Limb (tissue), 2 donors: Measurements from ENCODE around the gene RALGPS1.

ENCODE experiments used
- DNase-seq, 2 donors: peaks; one replicate each; pipeline ENCODE4 v3.0.0-alpha.2; 2016; ENCODE audit errors: extremely low spot score in 2 of 2

The RALGPS1 gene

DNA sequence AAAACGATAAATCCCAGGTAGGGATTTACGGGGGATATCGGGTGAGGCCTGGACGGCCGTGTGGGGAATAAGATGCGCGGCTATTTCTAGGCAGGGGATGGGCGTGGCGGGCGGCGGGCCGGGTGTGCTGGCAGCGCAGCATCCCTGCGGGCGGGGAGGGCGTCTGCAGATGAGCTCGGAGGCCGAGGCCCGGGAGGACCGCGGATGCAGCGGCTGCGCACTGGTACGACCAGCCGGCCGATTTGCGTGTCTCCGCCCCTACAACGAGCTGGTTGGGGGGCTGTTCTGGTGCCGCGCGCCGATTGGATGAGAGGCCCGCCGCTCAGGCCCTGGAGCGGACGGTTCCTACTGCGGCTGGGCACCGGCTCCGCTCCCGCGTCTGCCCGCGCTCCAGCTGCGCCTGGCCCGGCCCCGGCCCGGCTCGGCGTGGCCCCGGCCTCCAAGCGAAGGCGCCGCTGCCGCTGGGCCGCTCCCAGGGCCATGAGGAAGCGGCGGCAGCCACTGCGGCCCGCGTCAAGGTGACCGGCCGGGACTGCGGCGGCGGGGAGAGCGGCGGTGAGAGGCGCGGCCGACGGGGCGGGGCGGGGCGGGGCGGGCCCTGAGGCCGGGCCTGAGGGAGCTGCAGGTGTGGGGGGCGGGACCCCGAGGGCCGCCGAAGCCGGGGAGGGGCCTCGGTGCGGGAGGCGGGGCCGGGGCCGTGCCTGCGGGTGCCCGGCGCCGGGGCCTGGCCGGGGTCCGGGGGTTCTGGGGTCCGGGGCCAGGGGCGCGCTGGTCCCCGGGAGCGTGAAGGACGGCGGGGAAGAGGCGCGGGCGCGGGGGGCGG is at the start of gene RALGPS1:
Gene RALGPS1 (plus strand): TSS at position 325 of the 823 bp plus-strand sequence. CDS start 47,508 bp downstream, outside the sequence.
- DNase-seq, result peak; percentile 94 to 95

GRCh38 chr9:126869368-126869767 is 45.2 kb upstream of the RALGPS1 start:
- no peak for DNase-seq

DNA sequence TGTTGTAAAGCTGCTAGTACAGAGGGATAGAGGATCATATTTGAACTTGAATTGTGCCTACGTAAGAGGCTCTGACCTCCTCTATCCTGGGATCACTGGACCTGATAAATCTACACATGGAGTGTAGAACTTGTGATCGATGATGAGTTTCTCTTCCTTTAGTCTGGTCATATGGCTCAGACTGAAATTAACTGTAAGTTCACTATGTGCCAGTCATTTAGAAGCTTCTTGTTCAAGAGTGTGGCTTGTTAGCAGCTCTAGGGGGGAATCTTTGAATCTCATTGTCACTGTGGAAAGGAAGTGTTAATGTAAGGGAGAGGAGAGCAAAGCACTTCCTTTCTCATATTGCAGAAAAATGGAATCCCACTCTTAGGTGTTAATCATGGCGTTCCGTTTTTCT is 42.1 kb upstream of the RALGPS1 start:
- no peak for DNase-seq

GRCh38 chr9:126874546-126875314 is 39.9 kb upstream of the RALGPS1 start:
- DNase-seq, result no peak

- no peak for DNase-seq
Observed at GRCh38 chr9:126875756-126876510, 38.6 kb upstream of the RALGPS1 start.

DNA sequence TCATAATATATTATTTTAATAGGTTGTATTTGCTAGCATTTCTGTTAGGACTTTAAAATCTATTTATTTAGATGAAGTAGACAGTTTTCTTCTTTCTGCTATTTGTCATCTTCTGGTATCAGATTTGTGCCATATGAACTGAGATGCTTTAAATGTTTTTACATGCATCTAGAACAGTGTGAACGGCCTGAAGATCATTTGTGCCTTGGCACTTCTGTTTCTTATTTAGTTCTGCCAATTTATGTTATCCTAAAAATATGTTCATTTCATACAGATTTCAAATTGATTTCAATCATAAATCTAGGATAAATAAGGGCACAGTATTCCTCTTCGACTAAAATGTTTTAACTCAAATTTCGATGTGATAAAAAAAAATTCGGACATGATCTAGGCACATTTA is 38.1 kb upstream of the RALGPS1 start:
- DNase-seq, result no peak

DNA sequence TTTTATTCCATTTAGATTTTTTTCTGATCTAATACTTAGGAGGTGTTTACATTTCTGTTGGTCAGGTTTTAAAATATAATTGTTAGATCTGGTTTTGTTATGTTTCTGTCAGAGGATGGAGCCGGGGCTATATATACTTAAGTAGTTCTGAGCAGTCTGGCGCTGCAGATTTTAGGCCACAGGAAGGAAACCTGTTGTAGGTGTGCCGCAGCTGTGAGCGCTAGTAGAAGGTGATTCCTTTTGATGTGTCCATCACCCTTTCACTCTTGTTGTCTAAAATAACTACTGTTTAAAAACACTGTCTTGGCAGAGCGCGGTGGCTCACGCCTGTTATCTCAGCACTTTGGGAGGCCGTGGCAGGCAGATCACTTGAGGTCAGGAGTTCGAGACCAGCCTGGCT is 37.2 kb upstream of the RALGPS1 start:
- DNase-seq, result no peak

GRCh38 chr9:126879288-126879687 is 35.3 kb upstream of the RALGPS1 start:
- no peak for DNase-seq

GRCh38 chr9:126880226-126880946 is 34.2 kb upstream of the RALGPS1 start:
- DNase-seq, result no peak

GRCh38 chr9:126880947-126881332 is 33.6 kb upstream of the RALGPS1 start:
- no peak for DNase-seq

DNA sequence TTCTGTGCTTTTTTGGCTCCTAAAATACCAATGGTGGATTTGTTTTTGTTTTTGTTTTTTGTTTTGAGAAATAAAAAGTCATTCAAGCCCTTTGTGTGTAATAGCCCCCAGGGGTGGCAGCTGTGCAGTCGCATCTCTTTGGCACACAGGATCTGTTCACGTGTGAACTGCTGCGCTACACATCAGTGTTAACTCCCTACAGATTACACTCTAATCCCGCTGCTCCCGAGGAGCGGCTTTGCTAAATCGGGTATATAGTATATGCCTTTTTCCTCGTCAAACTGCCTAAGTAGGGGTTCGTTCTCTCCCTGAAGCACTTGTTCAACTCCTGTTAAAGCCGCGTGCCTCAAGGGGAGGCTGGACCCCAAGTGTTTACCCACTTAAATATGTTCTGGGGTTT is 31.8 kb upstream of the RALGPS1 start:
- no peak for DNase-seq

- no peak for DNase-seq
Observed at GRCh38 chr9:126883636-126884035, 30.9 kb upstream of the RALGPS1 start.

DNA sequence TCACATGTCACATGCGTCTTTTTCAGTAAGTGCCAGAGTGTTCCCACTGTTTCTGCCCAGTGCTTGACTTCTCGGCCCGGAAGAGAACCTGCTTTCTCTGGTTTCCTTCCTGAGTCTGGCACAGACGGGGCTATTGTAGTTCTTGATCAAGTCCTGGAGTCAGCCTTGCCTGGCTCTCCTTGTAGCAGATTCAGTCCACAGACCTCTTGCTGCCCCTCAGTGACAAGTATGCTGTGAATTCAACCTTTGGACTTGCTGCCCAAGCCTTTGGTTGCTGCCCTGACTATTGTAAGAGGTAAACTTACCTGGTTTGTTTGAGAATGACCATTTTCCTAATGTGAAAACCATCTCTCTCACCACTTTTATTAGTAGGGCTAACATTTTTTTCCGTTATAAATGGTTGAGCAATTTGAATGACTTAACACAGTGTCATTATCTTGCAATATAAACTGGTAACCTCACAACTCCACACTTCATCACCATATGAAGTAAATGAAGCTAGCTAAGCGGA is 29.4 kb upstream of the RALGPS1 start:
- no peak for DNase-seq

- DNase-seq, result no peak
Observed at GRCh38 chr9:126886034-126886822, 28.4 kb upstream of the RALGPS1 start.

DNA sequence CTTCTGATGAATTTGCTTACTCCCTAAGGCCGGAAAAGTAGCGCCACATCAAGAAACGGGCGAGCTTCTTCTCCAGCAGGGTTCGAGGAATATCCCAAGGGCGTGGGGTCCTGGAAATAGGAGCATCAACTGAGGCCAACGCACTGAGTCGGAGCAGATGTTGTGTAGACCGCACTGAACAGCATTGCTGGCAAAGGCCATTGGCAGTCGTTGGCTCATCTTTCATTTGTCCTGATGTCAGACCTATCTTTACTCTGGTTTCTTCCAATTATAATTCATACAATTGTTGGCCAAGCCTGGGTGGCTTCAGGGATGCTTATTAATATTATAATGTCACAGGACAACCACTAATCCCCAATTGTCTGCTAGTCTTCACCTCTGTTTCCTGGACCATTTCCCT is 27.7 kb upstream of the RALGPS1 start:
- DNase-seq, result no peak

DNA sequence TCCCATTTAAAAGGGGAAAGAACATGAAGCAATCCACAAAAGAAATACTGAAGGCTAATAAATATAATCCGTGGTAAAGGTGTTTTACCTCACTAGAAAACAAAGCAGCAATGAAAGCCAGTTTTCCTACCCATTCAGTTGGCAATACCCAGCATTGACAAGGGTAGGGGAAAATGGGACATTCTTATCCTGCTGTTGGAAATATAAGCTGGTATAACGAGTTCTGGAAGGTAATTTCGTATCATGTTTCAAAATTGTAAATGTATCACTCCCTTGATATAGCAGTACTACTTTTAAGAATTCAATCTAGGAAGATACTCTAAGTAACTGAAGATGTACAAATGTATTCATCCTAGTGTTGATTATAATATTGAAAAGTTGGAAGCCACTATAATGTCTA is 22.9 kb upstream of the RALGPS1 start:
- no peak for DNase-seq

GRCh38 chr9:126893079-126893478 is 21.5 kb upstream of the RALGPS1 start:
- DNase-seq, result no peak

GRCh38 chr9:126894052-126894603 is 20.5 kb upstream of the RALGPS1 start:
- no peak for DNase-seq

DNA sequence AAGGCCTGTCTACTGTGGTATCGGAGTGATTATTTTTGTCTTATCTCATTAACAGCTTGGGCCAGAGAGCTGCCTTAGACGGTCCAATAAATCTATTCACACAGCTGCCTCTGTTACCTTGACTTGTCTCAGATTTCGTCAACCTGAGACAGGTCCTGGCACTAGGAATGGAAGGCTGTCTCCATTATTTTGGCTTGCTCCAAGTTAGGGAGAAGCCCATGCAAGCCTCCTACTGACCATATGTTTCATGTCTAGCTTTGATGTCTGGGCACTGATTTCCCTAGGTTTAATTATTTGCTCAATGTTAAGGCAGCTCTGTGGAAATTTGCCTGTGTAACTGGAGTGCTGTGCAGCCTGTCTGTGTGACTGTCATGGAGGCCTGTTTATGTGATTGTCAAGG is 12.4 kb upstream of the RALGPS1 start:
- no peak for DNase-seq

DNA sequence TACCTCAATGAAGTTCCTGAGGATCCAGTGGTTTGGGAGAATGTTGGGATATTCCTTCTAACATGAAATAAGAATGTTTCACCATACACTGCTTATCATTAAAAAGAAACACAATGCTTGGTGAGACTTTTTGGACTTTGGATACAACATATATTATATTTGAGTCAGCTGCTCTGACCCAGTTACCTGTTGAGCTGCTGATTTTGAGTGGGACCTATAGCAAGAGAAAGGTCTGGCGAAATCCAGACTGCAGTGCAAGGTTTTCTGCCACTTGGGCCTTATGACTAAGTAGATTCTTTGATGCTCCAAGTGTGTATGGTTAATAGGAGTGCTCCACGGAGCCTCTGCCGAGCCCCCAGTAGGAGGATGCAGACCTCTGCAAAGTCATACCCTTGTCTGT is 10.0 kb upstream of the RALGPS1 start:
- no peak for DNase-seq
